ENCODE results near the gene CSMD2.

- TF ChIP-seq FOXP2 (optimal IDR thresholded peaks at IDR 0.05; ENCODE audit: borderline replicate concordance, extremely low read depth, extremely low read length, insufficient read depth): no peak
- TF ChIP-seq REST (IDR thresholded peaks at IDR 0.05; ENCODE audit: insufficient read depth in 1 of 2, low read depth in 2 of 2, low read length in 2 of 2): no peak
These were observed 656.9 kb downstream of the CSMD2 start for GRCh38 chr1:33508151-33508550.

Measured in PFSK-1 (cell line).